HepG2 (cell line): ENCODE measurements around the gene PRR5L. TPM values are rescaled to one million over a fixed set of nuclear protein-coding genes. Genes with fewer than 3 reads are reported as not detected.

ENCODE experiments used
- ATAC-seq: fragments of 200-7000 bp; cut with Tn5 transposase; 3 replicates; pipeline ENCODE4 v1.9.1; 2020; ENCODE audit warnings: mild to moderate bottlenecking, moderate library complexity
- BruUV-seq: library from RNA; stranded (reverse); fragments of 400-500 nt; replicated peaks from 2 replicates; lab custom pipeline; 2021; lab: Mats Ljungman, UMichigan
- CTCF ChIA-PET: fragments of 300-600 bp; formaldehyde crosslinking; extraction: SDS; loops from one replicate; lab custom pipeline; 2021; ENCODE audit warnings: low total read pairs, inconsistent platforms, low intra/inter-chr PET ratio; lab: Yijun Ruan, JAX
- POLR2A ChIA-PET: fragments of 350-600 bp; sonication (Branson Sonifier 250); formaldehyde crosslinking; loops from one replicate; lab custom pipeline; 2020; ENCODE audit warnings: antibody characterized with exemption, inconsistent platforms; lab: Yijun Ruan, JAX
- DNase-seq: peaks from one replicate; pipeline ENCODE4 v3.0.0-alpha.2; 2015; ENCODE audit warnings: low spot score
- FAIRE-seq: peaks from 3 replicates; lab custom pipeline; 2011; peaks lifted over from hg19 to GRCh38; lab: Jason Lieb, UNC
- H2AFZ ChIP-seq: one replicate; pipeline ENCODE4 v1.6.1; 2011; ENCODE audit warnings: low read length, inconsistent platforms
- H3K27ac ChIP-seq: fragments of 300-600 bp; 3 replicates; pipeline ENCODE4 v1.8.0; 2011; ENCODE audit warnings: mixed run types, mild to moderate bottlenecking, mixed read lengths, low read length, inconsistent platforms; ENCODE audit not compliant: insufficient read depth; ENCODE audit errors: extremely low read length
- H3K27me3 ChIP-seq, 2 experiments: fragments of 200-600 bp in 1 of 2; 2 replicates in 1 of 2; 3 replicates in 1 of 2; pipeline versions ENCODE4 v1.6.0 to v1.8.0; 2011; ENCODE audit warnings: low read length in 2 of 2, mild to moderate bottlenecking in 2 of 2, moderate library complexity in 2 of 2, inconsistent platforms in 1 of 2; ENCODE audit not compliant: insufficient read depth in 2 of 2, control insufficient read depth in 1 of 2
- H3K36me3 ChIP-seq, 2 experiments: fragments of 200-600 bp in 1 of 2; replicated peaks in 1 of 2; 2 replicates in 1 of 2; 3 replicates in 1 of 2; pipeline versions ENCODE4 v1.5.1 to v1.8.0; 2011; ENCODE audit warnings: low read length in 2 of 2, inconsistent platforms in 1 of 2; ENCODE audit not compliant: insufficient read depth in 2 of 2, control insufficient read depth in 1 of 2
- H3K4me1 ChIP-seq: 2 replicates; pipeline ENCODE4 v1.5.1; 2012; ENCODE audit warnings: low read length, inconsistent platforms; ENCODE audit not compliant: insufficient read depth
- H3K4me2 ChIP-seq: 2 replicates; pipeline ENCODE4 v1.6.0; 2011; ENCODE audit warnings: low read depth, low read length, inconsistent platforms
- H3K4me3 ChIP-seq, 3 experiments: fragments of 200-600 bp in 1 of 3; sonication (generic), shearing (Covaris generic) in 1 of 3; replicated peaks in 1 of 3; 2 replicates each; pipeline ENCODE4 v1.5.1; 2011 to 2016; ENCODE audit warnings: low read length in 3 of 3, inconsistent platforms in 2 of 3, low read depth in 2 of 3, mild to moderate bottlenecking in 2 of 3, control low read depth in 1 of 3, mixed read lengths in 1 of 3; ENCODE audit not compliant: insufficient read depth in 1 of 3
- H3K79me2 ChIP-seq: one replicate; pipeline ENCODE4 v1.6.1; 2011; ENCODE audit warnings: low read length, inconsistent platforms; ENCODE audit not compliant: insufficient read depth
- H3K9ac ChIP-seq: 2 replicates; pipeline ENCODE4 v1.6.0; 2011; ENCODE audit warnings: mild to moderate bottlenecking, low read depth, low read length, inconsistent platforms; ENCODE audit not compliant: insufficient read depth
- H3K9me3 ChIP-seq: 2 replicates; pipeline ENCODE4 v1.5.1; 2012; ENCODE audit warnings: mild to moderate bottlenecking, low read length
- H4K20me1 ChIP-seq: 2 replicates; pipeline ENCODE4 v1.6.0; 2011; ENCODE audit warnings: inconsistent platforms, mild to moderate bottlenecking, low read length, moderate library complexity; ENCODE audit not compliant: insufficient read depth
- DNMT1 ChIP-seq: sonication (generic); formaldehyde crosslinking; IDR thresholded peaks from 2 replicates; pipeline ENCODE4 v1.5.1; 2020; ENCODE audit warnings: mild to moderate bottlenecking, missing genetic modification reagents
- EHMT2 ChIP-seq: fragments of 200-600 bp; sonication (generic); IDR thresholded peaks from 2 replicates; pipeline ENCODE4 v1.7.0; 2017; ENCODE audit warnings: antibody characterized with exemption, low read depth, low read length, borderline replicate concordance
- EP300 ChIP-seq, 3 experiments: sonication (generic) in 1 of 3; formaldehyde crosslinking in 1 of 3; IDR thresholded peaks; 2 replicates each; pipeline versions ENCODE4 v1.5.1 to v1.6.1; 2011 to 2020; ENCODE audit warnings: low read depth in 2 of 3, low read length in 2 of 3, borderline replicate concordance in 1 of 3, improper control_type of control experiment in 1 of 3, mild to moderate bottlenecking in 1 of 3, missing genetic modification reagents in 1 of 3, moderate library complexity in 1 of 3
- FOXC1 ChIP-seq: sonication (generic); formaldehyde crosslinking; IDR thresholded peaks from 2 replicates; pipeline ENCODE4 v1.8.0; 2022; ENCODE audit warnings: mild to moderate bottlenecking, missing genetic modification reagents, borderline replicate concordance
- KLF12 ChIP-seq: sonication (generic); formaldehyde crosslinking; IDR thresholded peaks from 2 replicates; pipeline ENCODE4 v1.4.0; 2020; ENCODE audit warnings: missing genetic modification reagents, borderline replicate concordance
- NKX3-1 ChIP-seq: sonication (generic); formaldehyde crosslinking; IDR thresholded peaks from 2 replicates; pipeline ENCODE4 v1.5.0; 2020; ENCODE audit warnings: missing genetic modification reagents
- SP5 ChIP-seq: IDR thresholded peaks from 2 replicates; pipeline ENCODE4 v1.6.1; 2016; ENCODE audit warnings: low read depth, borderline replicate concordance
- YEATS4 ChIP-seq: sonication (generic); formaldehyde crosslinking; IDR thresholded peaks from 2 replicates; pipeline ENCODE4 v1.4.0; 2020; ENCODE audit warnings: missing genetic modification reagents, borderline replicate concordance
- ZNF224 ChIP-seq: sonication (generic); formaldehyde crosslinking; IDR thresholded peaks from 2 replicates; pipeline ENCODE4 v1.5.0; 2020; ENCODE audit warnings: mild to moderate bottlenecking, missing genetic modification reagents
- ZNF256 ChIP-seq: sonication (generic); formaldehyde crosslinking; conservative IDR thresholded peaks from 2 replicates; pipeline ENCODE4 v1.4.0; 2020; ENCODE audit warnings: missing genetic modification reagents
- ZNF781 ChIP-seq: sonication (generic); formaldehyde crosslinking; IDR thresholded peaks from 2 replicates; pipeline ENCODE4 v1.5.1; 2020; ENCODE audit warnings: borderline replicate concordance, mild to moderate bottlenecking, missing genetic modification reagents; ENCODE audit errors: not compliant biosample characterization
- WGBS: methylation state at CpG from one replicate; pipeline ENCODE4 v1.1.6; 2017; ENCODE audit warnings: low lambda C conversion rate; 5-methylcytosine and 5-hydroxymethylcytosine counted together
- in situ Hi-C: cut with HindIII; loops from 2 replicates; pipeline ENCODE4 v1.10.0; 2017; ENCODE audit warnings: low pct_unique_long_range_greater_than_20kb; ENCODE audit not compliant: extremely low pct_ligation_motif_present
- intact Hi-C: fragments of 100-400 bp; cut with micrococcal nuclease; formaldehyde crosslinking; loops from one replicate; pipeline ENCODE4 v1.10.0; 2022; ENCODE audit not compliant: unreplicated experiment
- polyA plus RNA-seq, 8 experiments: library from polyadenylated mRNA; depleted of rRNA in 3 of 8; stranded (reverse) in 7 of 8; unstranded in 1 of 8; fragments of >200 nt; fragmentation: Illumina TruSeq in 4 of 8; extraction: Trizol in 4 of 8; gene quantifications; 2 replicates each; pipeline versions ENCODE4 v1.2.1 to v1.2.3, GENCODE V29; 2011 to 2016; ENCODE audit warnings: low read depth in 4 of 8, missing spikeins in 1 of 8, mixed read lengths in 1 of 8; ENCODE audit not compliant: insufficient read depth in 1 of 8
- total RNA-seq, 5 experiments: library from RNA; depleted of rRNA; stranded (reverse); fragments of >200 nt; fragmentation: Illumina TruSeq; extraction: Trizol; gene quantifications; 2 replicates each; pipeline ENCODE4 v1.2.3, GENCODE V29; 2016; ENCODE audit warnings: low read depth in 1 of 5
- TF ChIP-seq, protein P1 (sequence below): sonication (generic); formaldehyde crosslinking; IDR thresholded peaks from 2 replicates; pipeline ENCODE4 v1.4.0; 2020; ENCODE audit warnings: mild to moderate bottlenecking, missing genetic modification reagents
- TF ChIP-seq, protein P2 (sequence below): sonication (generic); formaldehyde crosslinking; IDR thresholded peaks from 2 replicates; pipeline ENCODE4 v1.4.0; 2020; ENCODE audit warnings: mild to moderate bottlenecking, low read depth, missing genetic modification reagents

PRR5L gene
- total and polyA plus RNA-seq, 2 of the 13 experiments (the other 11 are each of a cell fraction or from before 2014, with no cell fraction given), result 0.16 TPM; not detected in 1

DNA sequence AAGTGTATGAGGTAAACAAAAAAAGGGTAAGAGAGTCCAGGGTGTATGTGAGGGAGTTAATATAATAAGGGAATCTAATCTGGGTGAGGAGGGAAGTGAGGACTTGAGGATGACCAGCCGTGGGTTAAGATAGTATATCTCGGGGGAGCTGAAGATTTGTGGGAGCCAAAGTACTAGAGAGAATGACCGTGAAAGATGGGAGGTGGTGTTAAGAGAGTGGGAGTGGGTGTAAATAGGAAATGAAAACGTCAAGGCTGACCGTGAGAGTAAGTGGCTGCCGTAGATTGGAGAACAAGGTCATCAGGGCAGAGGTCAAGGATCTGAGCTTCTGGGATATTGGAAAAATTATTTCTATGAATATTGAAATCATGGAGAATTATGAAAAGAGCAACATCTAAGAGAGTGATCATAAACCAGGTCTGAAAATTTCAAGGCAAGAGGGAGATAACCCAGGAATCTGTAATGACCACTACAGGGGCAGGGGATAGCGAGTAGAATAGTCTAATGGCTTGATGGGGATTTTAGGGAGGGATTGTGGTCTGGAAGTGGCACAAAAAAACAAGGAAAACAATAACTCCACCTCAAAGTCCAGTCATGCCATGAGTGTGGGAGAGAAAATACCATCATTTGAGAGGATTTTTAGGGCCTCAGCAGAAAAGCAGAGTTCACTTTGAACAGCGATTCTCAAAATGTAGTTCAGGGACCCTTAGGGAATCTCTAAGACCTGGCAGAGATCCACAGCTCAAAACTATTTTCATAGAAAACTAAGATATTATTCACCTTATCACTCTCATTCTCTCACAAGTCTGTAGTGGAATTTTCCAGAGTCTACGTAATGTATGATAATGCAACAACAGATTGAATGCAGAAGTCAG is 72.0 kb downstream of the PRR5L start (continued):
- TF ChIP-seq, protein P1, sequence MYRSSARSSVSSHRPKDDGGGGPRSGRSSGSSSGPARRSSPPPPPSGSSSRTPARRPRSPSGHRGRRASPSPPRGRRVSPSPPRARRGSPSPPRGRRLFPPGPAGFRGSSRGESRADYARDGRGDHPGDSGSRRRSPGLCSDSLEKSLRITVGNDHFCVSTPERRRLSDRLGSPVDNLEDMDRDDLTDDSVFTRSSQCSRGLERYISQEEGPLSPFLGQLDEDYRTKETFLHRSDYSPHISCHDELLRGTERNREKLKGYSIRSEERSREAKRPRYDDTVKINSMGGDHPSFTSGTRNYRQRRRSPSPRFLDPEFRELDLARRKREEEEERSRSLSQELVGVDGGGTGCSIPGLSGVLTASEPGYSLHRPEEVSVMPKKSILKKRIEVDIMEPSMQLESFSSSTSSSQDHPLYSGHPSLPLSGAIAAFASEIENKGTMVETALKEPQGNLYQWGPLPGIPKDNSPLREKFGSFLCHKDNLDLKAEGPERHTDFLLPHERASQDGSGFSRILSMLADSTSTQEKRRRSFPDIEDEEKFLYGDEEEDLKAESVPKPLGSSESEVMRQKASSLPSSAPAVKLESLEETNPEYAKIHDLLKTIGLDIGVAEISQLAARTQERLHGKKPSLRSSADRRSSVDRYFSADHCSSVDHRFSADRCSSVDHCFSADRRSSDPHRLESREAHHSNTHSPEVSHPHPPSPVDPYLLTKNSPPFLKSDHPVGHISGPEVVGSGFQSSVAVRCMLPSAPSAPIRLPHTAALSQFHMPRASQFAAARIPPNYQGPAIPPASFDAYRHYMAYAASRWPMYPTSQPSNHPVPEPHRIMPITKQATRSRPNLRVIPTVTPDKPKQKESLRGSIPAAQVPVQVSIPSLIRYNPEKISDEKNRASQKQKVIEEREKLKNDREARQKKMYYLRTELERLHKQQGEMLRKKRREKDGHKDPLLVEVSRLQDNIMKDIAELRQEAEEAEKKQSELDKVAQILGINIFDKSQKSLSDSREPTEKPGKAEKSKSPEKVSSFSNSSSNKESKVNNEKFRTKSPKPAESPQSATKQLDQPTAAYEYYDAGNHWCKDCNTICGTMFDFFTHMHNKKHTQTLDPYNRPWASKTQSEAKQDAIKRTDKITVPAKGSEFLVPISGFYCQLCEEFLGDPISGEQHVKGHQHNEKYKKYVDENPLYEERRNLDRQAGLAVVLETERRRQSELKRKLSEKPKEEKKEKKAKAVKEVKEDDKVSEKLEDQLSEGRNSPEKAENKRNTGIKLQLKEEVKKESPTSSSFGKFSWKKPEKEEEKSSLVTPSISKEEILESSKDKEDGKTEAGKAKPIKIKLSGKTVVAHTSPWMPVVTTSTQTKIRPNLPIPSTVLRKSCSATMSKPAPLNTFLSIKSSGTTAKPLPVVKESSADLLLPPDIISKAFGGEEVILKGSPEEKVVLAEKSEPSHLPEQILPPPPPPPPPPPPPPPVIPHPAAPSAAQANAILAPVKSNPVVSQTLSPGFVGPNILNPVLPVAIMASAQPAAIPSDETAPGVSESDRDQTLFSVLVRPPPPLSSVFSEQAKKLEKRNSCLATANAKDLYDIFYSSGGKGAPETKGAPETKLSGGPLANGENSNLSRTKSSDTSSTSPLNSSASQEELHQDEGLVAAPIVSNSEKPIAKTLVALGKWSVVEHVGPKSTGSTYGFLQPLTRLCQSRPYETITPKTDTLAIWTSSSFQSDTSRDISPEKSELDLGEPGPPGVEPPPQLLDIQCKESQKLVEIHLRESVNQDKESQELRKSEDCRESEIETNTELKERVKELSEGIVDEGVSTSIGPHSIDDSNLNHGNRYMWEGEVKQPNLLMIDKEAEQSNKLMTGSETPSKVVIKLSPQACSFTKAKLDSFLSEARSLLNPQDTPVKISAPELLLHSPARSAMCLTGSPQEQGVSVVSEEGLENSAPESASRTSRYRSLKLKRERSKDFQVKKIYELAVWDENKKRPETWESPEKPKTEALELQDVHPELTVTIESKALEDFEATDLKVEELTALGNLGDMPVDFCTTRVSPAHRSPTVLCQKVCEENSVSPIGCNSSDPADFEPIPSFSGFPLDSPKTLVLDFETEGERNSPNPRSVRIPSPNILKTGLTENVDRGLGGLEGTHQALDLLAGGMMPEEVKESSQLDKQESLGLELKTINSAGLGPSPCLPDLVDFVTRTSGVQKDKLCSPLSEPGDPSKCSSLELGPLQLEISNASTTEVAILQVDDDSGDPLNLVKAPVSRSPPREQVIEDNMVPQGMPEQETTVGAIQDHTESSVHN (CRISPR knock-in tag), result no peak
- no peak for TF ChIP-seq EHMT2

DNA sequence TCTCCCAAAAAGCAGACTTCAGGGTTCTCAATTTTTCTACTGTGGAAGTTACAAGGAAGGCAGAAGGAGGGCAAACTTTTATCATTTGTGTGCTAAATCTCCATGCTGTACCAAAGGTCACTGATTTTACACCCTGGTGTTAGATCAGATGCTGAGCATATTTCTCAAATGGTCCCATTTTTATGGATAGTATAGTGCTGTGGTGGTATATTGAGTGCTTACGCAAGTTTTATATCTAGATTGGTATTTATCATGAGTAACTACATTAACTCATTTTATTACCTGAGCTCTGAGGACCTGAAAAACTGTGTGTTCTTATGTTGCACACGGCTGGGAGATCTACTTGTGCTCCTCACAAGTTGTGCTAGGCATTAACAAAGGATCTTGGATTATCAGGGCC is 75.1 kb downstream of the PRR5L start:
- no peak overlapping the region for H2AFZ ChIP-seq
- H3K36me3 ChIP-seq, result no peaks in the 10 kb centered on the region
- in situ Hi-C loops (no loop called here), intact Hi-C loops (no loop called here)
- H3K9me3 ChIP-seq, result no peaks in the 10 kb centered on the region
- peaks cover 3% of the 10 kb centered on the region; the same call in 1 of the 2 replicates for H4K20me1 ChIP-seq
- ChIA-PET POLR2A (no interaction called here), CTCF (no interaction called here)
- no peak overlapping the region for H3K4me3 ChIP-seq
- no peaks in the 10 kb centered on the region for H3K79me2 ChIP-seq
- peaks cover 0 to 15% of the 10 kb centered on the region in 2 experiments; a peak in 1 of 5 replicates for H3K27me3 ChIP-seq
- no peak overlapping the region for H3K9ac ChIP-seq
- no TSS peak for BruUV-seq
- no peak overlapping the region for H3K4me2 ChIP-seq
- H3K4me1 ChIP-seq, result no peaks in the 10 kb centered on the region
- WGBS, result 49% methylated on average over 2 of the region's 2 CpGs
- ATAC-seq, result no peak
- no peak for FAIRE-seq
- H3K27ac ChIP-seq, result no peak overlapping the region
- no peak for DNase-seq
- TF ChIP-seq NKX3-1 (CRISPR knock-in tag) (no peak), SP5 (CRISPR knock-in tag) (no peak), ZNF224 (CRISPR knock-in tag) (no peak), KLF12 (no peak), YEATS4 (CRISPR knock-in tag) (no peak), ZNF781 (CRISPR knock-in tag) (no peak), EP300 (IDR thresholded peaks at IDR 0.05; ENCODE audit: low read depth in 2 of 2, low read length in 2 of 2) (no peak), EP300 (CRISPR knock-in tag; IDR thresholded peaks at IDR 0.05; ENCODE audit: borderline replicate concordance) (no peak), DNMT1 (CRISPR knock-in tag) (no peak), ZNF256 (no peak), FOXC1 (no peak)
- TF ChIP-seq, protein P2, sequence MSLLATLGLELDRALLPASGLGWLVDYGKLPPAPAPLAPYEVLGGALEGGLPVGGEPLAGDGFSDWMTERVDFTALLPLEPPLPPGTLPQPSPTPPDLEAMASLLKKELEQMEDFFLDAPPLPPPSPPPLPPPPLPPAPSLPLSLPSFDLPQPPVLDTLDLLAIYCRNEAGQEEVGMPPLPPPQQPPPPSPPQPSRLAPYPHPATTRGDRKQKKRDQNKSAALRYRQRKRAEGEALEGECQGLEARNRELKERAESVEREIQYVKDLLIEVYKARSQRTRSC, result no peak
